Ishikawa (cell line): ENCODE results near the gene NOSTRIN.

Source experiments
- CEBPB ChIP-seq: IDR thresholded peaks from 2 replicates; pipeline ENCODE4 v1.6.1; 2012
- CREB1 ChIP-seq: IDR thresholded peaks from 2 replicates; pipeline ENCODE4 v1.6.1; 2012; ENCODE audit warnings: low read depth
- EGR1 ChIP-seq: IDR thresholded peaks from 2 replicates; pipeline ENCODE4 v1.6.1; 2012
- EP300 ChIP-seq: IDR thresholded peaks from 2 replicates; pipeline ENCODE4 v1.6.1; 2012; ENCODE audit warnings: borderline replicate concordance
- FOXM1 ChIP-seq: IDR thresholded peaks from 2 replicates; pipeline ENCODE4 v1.6.1; 2012; ENCODE audit warnings: low read depth, borderline replicate concordance
- MAX ChIP-seq: IDR thresholded peaks from 2 replicates; pipeline ENCODE4 v1.6.1; 2012
- NFIC ChIP-seq: IDR thresholded peaks from 2 replicates; pipeline ENCODE4 v1.6.1; 2012
- RAD21 ChIP-seq: IDR thresholded peaks from 2 replicates; pipeline ENCODE4 v1.6.1; 2012; ENCODE audit warnings: low read depth
- REST ChIP-seq: IDR thresholded peaks from 2 replicates; pipeline ENCODE4 v1.6.1; 2012; ENCODE audit warnings: low read depth, mild to moderate bottlenecking
- TAF1 ChIP-seq: IDR thresholded peaks from 2 replicates; pipeline ENCODE4 v1.6.1; 2012; ENCODE audit warnings: low read depth, mild to moderate bottlenecking
- TCF12 ChIP-seq: IDR thresholded peaks from 2 replicates; pipeline ENCODE4 v1.6.1; 2012; ENCODE audit warnings: low read depth
- TEAD4 ChIP-seq: IDR thresholded peaks from 2 replicates; pipeline ENCODE4 v1.6.1; 2012
- USF1 ChIP-seq: IDR thresholded peaks from 2 replicates; pipeline ENCODE4 v1.6.1; 2012
- YY1 ChIP-seq: IDR thresholded peaks from 2 replicates; pipeline ENCODE4 v1.6.1; 2012; ENCODE audit warnings: low read depth
- ZBTB7A ChIP-seq: IDR thresholded peaks from 2 replicates; pipeline ENCODE4 v1.6.1; 2012; ENCODE audit warnings: low read depth

NOSTRIN gene

GRCh38 chr2:168907940-168908662, 105.7 kb downstream of the NOSTRIN start:
- TF ChIP-seq TCF12: no peak
- TF ChIP-seq FOXM1: no peak
- TF ChIP-seq REST: no peak
- TF ChIP-seq NFIC: no peak
- no peak for TF ChIP-seq CREB1
- no peak for TF ChIP-seq ZBTB7A
- TF ChIP-seq TEAD4: no peak
- no peak for TF ChIP-seq MAX
- no peak for TF ChIP-seq EP300

- TF ChIP-seq CEBPB (no peak), TEAD4 (no peak), CREB1 (no peak), ZBTB7A (no peak), RAD21 (no peak), TCF12 (no peak), FOXM1 (no peak), YY1 (no peak), EP300 (no peak), MAX (no peak), REST (no peak), TAF1 (no peak), EGR1 (no peak), USF1 (no peak), NFIC (no peak)
These were observed 107.9 kb downstream of the NOSTRIN start for GRCh38 chr2:168910330-168910729.

GRCh38 chr2:168912466-168912865, 110.0 kb downstream of the NOSTRIN start:
- TF ChIP-seq NFIC (no peak), EGR1 (no peak), RAD21 (no peak), CEBPB (no peak), FOXM1 (no peak), REST (no peak), ZBTB7A (no peak), TCF12 (no peak), YY1 (no peak), CREB1 (no peak)

GRCh38 chr2:168912901-168913369, 110.5 kb downstream of the NOSTRIN start:
- TF ChIP-seq USF1: no peak
- TF ChIP-seq ZBTB7A: no peak
- TF ChIP-seq EP300: no peak
- TF ChIP-seq YY1: no peak
- TF ChIP-seq RAD21: no peak
- no peak for TF ChIP-seq NFIC
- no peak for TF ChIP-seq EGR1
- TF ChIP-seq CEBPB: no peak
- TF ChIP-seq FOXM1: no peak
